ENCODE data around the gene CPLANE2. TPM values are rescaled to one million over a fixed set of nuclear protein-coding genes. Genes with fewer than 3 reads are reported as not detected.

Gene CPLANE2
- total RNA-seq, 6 experiments from 2014 or later = 2.2 to 4.4 (median 3.1) TPM

- TF ChIP-seq POLR2A (IDR thresholded peaks at IDR 0.05) (no peak), CTCF (IDR thresholded peaks at IDR 0.05) (no peak)
- WGBS (ENCODE audit: insufficient coverage, low coverage, low lambda C conversion rate, missing lambda C conversion rate) = 68% methylated on average over 7 of the region's 9 CpGs
- Histone ChIP-seq H3K27me3 (no peaks in the 10 kb centered on the region), H3K9me3 (no peaks in the 10 kb centered on the region), H3K4me3 (no peak overlapping the region), H3K4me1 (peaks cover 0 to 6% (median 2%) of the 10 kb centered on the region in 4 donors), H3K36me3 (no peaks in the 10 kb centered on the region), H3K27ac (no peak overlapping the region)
- ATAC-seq (no peak), DNase-seq (no peak)
- intact Hi-C loops (cut with DNase I) = loop anchor here in 1 of 2 donors (5.0 kb wide), 1 partner anchor 33 kb away; no protein-coding TSS in a partner anchor
Observed at GRCh38 chr1:16209132-16209846, 27.7 kb downstream of the CPLANE2 start.

GRCh38 chr1:16208270-16208987 is 28.6 kb downstream of the CPLANE2 start:
- no peaks in the 10 kb centered on the region for H3K27me3 ChIP-seq
- no peak for ATAC-seq
- H3K36me3 ChIP-seq = no peaks in the 10 kb centered on the region
- no peak for DNase-seq
- peaks cover 0 to 6% (median 2%) of the 10 kb centered on the region in 4 donors for H3K4me1 ChIP-seq
- H3K4me3 ChIP-seq = no peak overlapping the region
- TF ChIP-seq CTCF (IDR thresholded peaks at IDR 0.05) (no peak), POLR2A (IDR thresholded peaks at IDR 0.05) (no peak)
- intact Hi-C loops (cut with DNase I) = loop anchor here in 1 of 2 donors (5.0 kb wide), 1 partner anchor 34 kb away; no protein-coding TSS in a partner anchor
- H3K9me3 ChIP-seq = no peaks in the 10 kb centered on the region
- H3K27ac ChIP-seq = no peak overlapping the region
- WGBS (ENCODE audit: insufficient coverage, low coverage, low lambda C conversion rate, missing lambda C conversion rate) = 93% methylated on average over 3 of the region's 13 CpGs

GRCh38 chr1:16207318-16208269 is 29.4 kb downstream of the CPLANE2 start:
- Histone ChIP-seq H3K36me3 (no peaks in the 10 kb centered on the region), H3K27me3 (no peaks in the 10 kb centered on the region), H3K4me3 (peak overlapping the region; percentile 32 to 56 (median 51)), H3K9me3 (no peaks in the 10 kb centered on the region), H3K27ac (peak overlapping the region; percentile 67 to 75 (median 70)), H3K4me1 (peaks cover 0 to 6% (median 2%) of the 10 kb centered on the region in 4 donors)
- WGBS (ENCODE audit: insufficient coverage, low coverage, low lambda C conversion rate, missing lambda C conversion rate) = 80% methylated on average over 4 of the region's 51 CpGs
- TF ChIP-seq CTCF (IDR thresholded peaks at IDR 0.05) (no peak), POLR2A (IDR thresholded peaks at IDR 0.05) (no peak)
- no peak for ATAC-seq
- DNase-seq = no peak
- intact Hi-C loops (cut with DNase I) = loop anchor here in 1 of 2 donors (5.0 kb wide), 1 partner anchor 35 kb away; no protein-coding TSS in a partner anchor
